ENCODE results near the gene HOXA5. TPM values are rescaled to one million over a fixed set of nuclear protein-coding genes. Genes with fewer than 3 reads are reported as not detected.

The HOXA5 gene
- total RNA-seq, result 10 to 100 TPM; 16.1 to 26.6 (median 23.8) TPM
- long read RNA-seq, donor 1, partial matches to known transcripts, result 1 of 4 reads
- long read RNA-seq, donor 1, other reads (novel, unspliced or antisense), result 0 of 4 reads
- long read RNA-seq, donor 2, result 0 reads

DNA sequence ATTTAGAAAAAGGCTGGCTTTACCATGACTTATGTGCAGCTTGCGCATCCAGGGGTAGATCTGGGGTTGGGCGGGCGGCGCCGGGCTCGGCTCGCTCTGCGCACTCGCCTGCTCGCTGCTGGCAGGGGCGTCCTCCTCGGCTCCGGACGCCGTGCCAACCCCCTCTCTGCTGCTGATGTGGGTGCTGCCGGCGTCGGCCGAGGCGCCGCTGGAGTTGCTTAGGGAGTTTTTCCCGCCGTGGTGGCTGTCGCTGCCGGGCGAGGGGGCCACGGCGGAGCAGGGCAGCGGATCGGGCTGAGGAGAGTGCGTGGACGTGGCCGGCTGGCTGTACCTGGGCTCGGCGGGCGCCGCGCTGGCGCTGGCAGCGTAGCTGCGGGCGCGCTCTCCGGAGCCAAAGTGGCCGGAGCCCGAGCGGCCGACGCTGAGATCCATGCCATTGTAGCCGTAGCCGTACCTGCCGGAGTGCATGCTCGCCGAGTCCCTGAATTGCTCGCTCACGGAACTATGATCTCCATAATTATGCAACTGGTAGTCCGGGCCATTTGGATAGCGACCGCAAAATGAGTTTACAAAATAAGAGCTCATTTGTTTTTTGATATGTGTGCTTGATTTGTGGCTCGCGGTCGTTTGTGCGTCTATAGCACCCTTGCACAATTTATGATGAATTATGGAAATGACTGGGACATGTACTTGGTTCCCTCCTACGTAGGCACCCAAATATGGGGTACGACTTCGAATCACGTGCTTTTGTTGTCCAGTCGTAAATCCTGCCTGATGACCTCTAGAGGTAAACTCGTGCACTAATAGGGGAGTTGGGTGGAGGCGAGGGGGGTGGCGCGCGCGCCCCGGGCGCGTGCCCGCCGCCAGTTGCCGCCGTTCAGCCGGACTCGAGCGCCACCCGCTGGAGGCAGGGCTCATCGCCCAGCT lies at the start of gene HOXA5:
Gene HOXA5, minus strand, starts transcription at position 659 of the 927 bp plus-strand sequence. Its CDS starts 74 bp downstream, at position 585.
- Histone ChIP-seq H3K4me3 (peak within 1 kb of the TSS; percentile 28), H3K4me1 (ENCODE audit: low read depth) (peaks cover 28% of the 10 kb centered on the region), H3K36me3 (ENCODE audit: low read depth) (no peaks in the 10 kb centered on the region), H3K9me3 (no peaks in the 10 kb centered on the region)
- peak; percentile 57 for ATAC-seq
- intact Hi-C loops (cut with DNase I, micrococcal nuclease), result loop anchor here in 1 of 2 donors (5.0 kb wide), 1 partner anchor 286 kb away; no protein-coding TSS in a partner anchor
- DNase-seq, result peak; percentile 84 to 88 (median 84)
- TF ChIP-seq, protein P1, sequence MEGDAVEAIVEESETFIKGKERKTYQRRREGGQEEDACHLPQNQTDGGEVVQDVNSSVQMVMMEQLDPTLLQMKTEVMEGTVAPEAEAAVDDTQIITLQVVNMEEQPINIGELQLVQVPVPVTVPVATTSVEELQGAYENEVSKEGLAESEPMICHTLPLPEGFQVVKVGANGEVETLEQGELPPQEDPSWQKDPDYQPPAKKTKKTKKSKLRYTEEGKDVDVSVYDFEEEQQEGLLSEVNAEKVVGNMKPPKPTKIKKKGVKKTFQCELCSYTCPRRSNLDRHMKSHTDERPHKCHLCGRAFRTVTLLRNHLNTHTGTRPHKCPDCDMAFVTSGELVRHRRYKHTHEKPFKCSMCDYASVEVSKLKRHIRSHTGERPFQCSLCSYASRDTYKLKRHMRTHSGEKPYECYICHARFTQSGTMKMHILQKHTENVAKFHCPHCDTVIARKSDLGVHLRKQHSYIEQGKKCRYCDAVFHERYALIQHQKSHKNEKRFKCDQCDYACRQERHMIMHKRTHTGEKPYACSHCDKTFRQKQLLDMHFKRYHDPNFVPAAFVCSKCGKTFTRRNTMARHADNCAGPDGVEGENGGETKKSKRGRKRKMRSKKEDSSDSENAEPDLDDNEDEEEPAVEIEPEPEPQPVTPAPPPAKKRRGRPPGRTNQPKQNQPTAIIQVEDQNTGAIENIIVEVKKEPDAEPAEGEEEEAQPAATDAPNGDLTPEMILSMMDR (IDR thresholded peaks at IDR 0.05), result peak; percentile 66

DNA sequence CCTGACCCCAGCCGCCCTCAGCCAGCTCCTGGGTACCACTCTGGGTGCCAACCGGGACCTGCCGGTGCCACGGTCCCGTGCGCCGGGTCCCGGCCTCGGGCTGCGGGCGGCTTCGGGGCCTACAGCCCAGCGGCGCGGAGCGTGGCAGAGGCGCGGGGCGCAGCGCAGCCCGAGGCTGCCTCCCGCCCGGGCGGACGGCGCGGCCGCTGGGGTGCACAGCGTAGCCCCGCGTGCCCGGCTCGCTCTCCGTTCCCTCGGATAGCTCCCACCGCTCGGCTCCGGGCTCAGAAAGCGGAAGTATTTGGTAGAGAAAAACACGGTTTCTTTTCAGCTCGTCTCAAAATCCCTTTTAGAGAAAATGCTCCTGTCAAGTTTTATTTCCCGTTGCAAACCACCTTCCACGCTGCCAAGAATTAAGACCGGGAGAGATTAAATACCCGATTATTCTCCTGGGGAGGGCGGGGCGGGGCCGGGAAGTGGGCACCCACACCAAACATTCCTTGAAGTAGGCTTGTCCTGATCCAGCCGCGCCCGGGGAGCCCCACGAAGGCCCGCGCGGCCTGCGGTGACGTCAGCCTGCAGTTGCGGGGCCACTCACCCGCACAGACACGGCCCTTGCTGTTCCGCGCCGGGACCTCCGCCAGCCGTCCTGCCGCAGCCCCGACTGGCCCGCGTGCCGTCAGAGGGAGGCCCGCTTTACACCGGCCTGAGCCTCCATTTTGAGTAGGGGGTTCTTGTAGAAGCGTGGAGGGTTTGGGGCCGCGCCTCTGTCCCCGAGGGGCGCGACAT lies 49.3 kb upstream of the HOXA5 start:
- peak overlapping the region; percentile 17 for H3K4me3 ChIP-seq
- H3K36me3 ChIP-seq (ENCODE audit: low read depth), result no peaks in the 10 kb centered on the region
- ATAC-seq (peak; percentile 6), DNase-seq (peak in 2 of 3 donors; percentile 55 to 71)
- peaks cover 40% of the 10 kb centered on the region for H3K4me1 ChIP-seq (ENCODE audit: low read depth)
- TF ChIP-seq, protein P1 (IDR thresholded peaks at IDR 0.05), result no peak
- H3K9me3 ChIP-seq, result no peaks in the 10 kb centered on the region
- intact Hi-C loops (cut with DNase I, micrococcal nuclease), result loop anchor here in 1 of 2 donors (10.0 kb wide), 2 partner anchors 732 to 832 kb away; no protein-coding TSS in a partner anchor

DNA sequence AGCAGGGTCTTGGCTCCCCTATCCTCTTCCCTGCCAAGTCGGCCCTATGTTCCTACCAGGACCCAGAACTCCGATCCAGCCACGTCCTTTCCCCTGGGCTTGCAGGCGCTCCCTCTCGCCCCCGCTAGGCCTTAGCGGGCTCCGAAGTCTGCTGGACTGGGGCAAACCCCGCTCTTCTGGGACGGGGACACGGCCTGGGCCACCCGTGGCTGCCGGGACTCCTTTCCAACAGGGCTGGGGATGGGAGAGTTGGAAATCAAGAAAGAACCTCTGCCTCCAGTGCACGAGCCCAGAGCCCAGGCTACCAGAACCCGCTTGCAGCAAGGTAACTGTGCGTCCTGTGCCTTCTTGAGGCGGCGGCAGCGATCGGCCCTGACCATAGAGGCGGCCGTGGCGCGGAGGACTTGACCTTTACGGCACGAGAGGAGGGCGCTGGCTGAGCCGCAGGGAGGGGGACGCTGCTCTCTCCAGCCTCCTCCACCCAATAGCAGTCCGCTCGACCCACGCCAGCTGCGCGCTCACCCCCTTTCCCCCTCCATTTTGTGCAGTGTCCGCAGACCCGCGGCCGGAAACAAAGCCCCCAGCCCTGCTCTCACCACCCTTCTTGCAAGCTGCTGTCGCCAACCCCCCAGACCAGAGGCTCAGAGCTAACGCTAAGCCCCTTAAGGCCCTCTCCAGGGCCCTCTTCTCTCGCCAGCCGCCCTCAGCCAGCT lies 48.5 kb upstream of the HOXA5 start:
- ATAC-seq, result peak; percentile 37
- H3K4me1 ChIP-seq (ENCODE audit: low read depth), result peaks cover 40% of the 10 kb centered on the region
- H3K9me3 ChIP-seq, result no peaks in the 10 kb centered on the region
- peak; percentile 71 to 79 (median 78) for DNase-seq
- intact Hi-C loops (cut with DNase I, micrococcal nuclease), result loop anchor here in 1 of 2 donors (10.0 kb wide), 2 partner anchors 733 to 833 kb away; no protein-coding TSS in a partner anchor
- peak overlapping the region; percentile 17 for H3K4me3 ChIP-seq
- H3K36me3 ChIP-seq (ENCODE audit: low read depth), result no peaks in the 10 kb centered on the region
- TF ChIP-seq, protein P1 (IDR thresholded peaks at IDR 0.05), result no peak

DNA sequence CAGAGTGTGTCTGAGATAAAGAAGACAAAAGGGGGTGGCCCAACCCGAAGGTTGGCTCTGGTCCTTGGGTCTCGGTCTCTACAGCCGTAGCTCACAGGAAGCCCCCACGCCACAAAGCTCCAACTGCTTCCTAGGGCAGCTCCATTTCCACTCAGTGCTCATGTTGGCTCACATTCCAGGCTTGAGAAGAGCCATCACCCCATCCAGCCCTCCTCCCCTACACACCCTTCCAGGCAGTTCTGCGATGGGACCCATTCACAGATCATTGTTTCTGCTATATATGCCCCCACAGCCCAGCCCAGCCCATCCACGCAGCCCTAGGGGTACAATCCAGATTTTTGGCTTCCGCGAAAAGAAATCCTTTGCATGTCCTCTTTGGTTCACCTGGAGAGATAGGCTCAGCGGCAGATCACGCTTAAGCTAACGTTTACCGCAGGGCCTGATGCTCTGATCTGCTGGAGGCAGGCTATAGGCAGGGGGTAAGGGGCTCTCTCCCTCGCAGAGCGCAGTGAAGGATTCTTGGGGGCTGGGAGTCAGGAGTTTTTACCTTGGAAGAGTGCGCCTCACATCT lies 47.8 kb upstream of the HOXA5 start:
- Histone ChIP-seq H3K36me3 (ENCODE audit: low read depth) (no peaks in the 10 kb centered on the region), H3K4me3 (no peak overlapping the region), H3K9me3 (no peaks in the 10 kb centered on the region), H3K4me1 (ENCODE audit: low read depth) (peaks cover 40% of the 10 kb centered on the region)
- TF ChIP-seq, protein P1 (IDR thresholded peaks at IDR 0.05), result no peak
- ATAC-seq (no peak), DNase-seq (peak; percentile 33 to 54 (median 39))
- intact Hi-C loops (cut with DNase I, micrococcal nuclease), result loop anchor here in 1 of 2 donors (10.0 kb wide), 2 partner anchors 734 to 834 kb away; no protein-coding TSS in a partner anchor
